K562 (cell line): ENCODE results near the gene HDHD3. TPM values are rescaled to one million over a fixed set of nuclear protein-coding genes. Genes with fewer than 3 reads are reported as not detected.
A peak's percentile ranks its signal among the peaks of the same experiment; 100 is the strongest.

Experiments used
- ASH1L ChIP-seq: fragments of 450-650 bp; IDR thresholded peaks from 2 replicates; pipeline ENCODE4 v1.6.1; 2018; ENCODE audit warnings: borderline replicate concordance, mild to moderate bottlenecking, low read depth; ENCODE audit not compliant: partially characterized antibody
- ATF7 ChIP-seq: fragments of 450-650 bp; IDR thresholded peaks from 2 replicates; pipeline ENCODE4 v1.7.1; 2014; ENCODE audit warnings: mild to moderate bottlenecking, moderate library complexity
- BCL6 ChIP-seq: fragments of 250-450 bp; sonication (Bioruptor Pico); IDR thresholded peaks from 2 replicates; pipeline ENCODE4 v1.4.0; 2020
- BCOR ChIP-seq: fragments of 450-650 bp; IDR thresholded peaks from 2 replicates; pipeline ENCODE4 v1.6.1; 2016
- CREM ChIP-seq: IDR thresholded peaks from 2 replicates; pipeline ENCODE4 v1.6.1; 2014; ENCODE audit warnings: antibody characterized with exemption, low read depth
- ESRRB ChIP-seq: fragments of 250-450 bp; sonication (Bioruptor Pico); IDR thresholded peaks from 2 replicates; pipeline ENCODE4 v1.5.0; 2020; ENCODE audit warnings: mild to moderate bottlenecking, moderate library complexity, borderline replicate concordance
- ETV1 ChIP-seq: fragments of 450-650 bp; conservative IDR thresholded peaks from 2 replicates; pipeline ENCODE4 v1.6.1; 2016; ENCODE audit warnings: missing genetic modification characterization, control low read depth, low read depth, missing compliant biosample characterization
- HMG20A ChIP-seq: fragments of 450-650 bp; formaldehyde crosslinking; conservative IDR thresholded peaks from 2 replicates; pipeline ENCODE4 v1.4.0; 2020; ENCODE audit warnings: mild to moderate bottlenecking, mixed read lengths
- KAT7 ChIP-seq: sonication (generic); formaldehyde crosslinking; IDR thresholded peaks from 2 replicates; pipeline ENCODE4 v1.8.0; 2022; ENCODE audit warnings: missing genetic modification reagents, mild to moderate bottlenecking, borderline replicate concordance
- MCM7 ChIP-seq, 2 experiments: fragments of 450-650 bp; IDR thresholded peaks; 2 replicates each; pipeline ENCODE4 v1.6.1; 2016 to 2018
- MIER1 ChIP-seq: fragments of 450-650 bp; IDR thresholded peaks from 2 replicates; pipeline ENCODE4 v1.6.1; 2016; ENCODE audit warnings: antibody characterized with exemption, mild to moderate bottlenecking, low read depth
- NCOA6 ChIP-seq: fragments of 450-650 bp; IDR thresholded peaks from 2 replicates; pipeline ENCODE4 v1.6.1; 2017; ENCODE audit warnings: mild to moderate bottlenecking
- RBM34 ChIP-seq: fragments of 200-400 bp; formaldehyde crosslinking; IDR thresholded peaks from 2 replicates; pipeline ENCODE4 v1.6.1; 2018; ENCODE audit warnings: low read length, borderline replicate concordance; ENCODE audit not compliant: insufficient read depth
- RFX7 ChIP-seq: fragments of 250-450 bp; sonication (Bioruptor Pico); IDR thresholded peaks from 2 replicates; pipeline ENCODE4 v1.5.1; 2021; ENCODE audit warnings: mild to moderate bottlenecking
- SIRT6 ChIP-seq: IDR thresholded peaks from one replicate; pipeline ENCODE4 v1.6.1; 2012; ENCODE audit warnings: low read depth, mild to moderate bottlenecking, control low read depth, inconsistent platforms, low read length, moderate library complexity
- TEAD4 ChIP-seq, 2 experiments: sonication (generic) in 1 of 2; formaldehyde crosslinking in 1 of 2; IDR thresholded peaks; 2 replicates each; pipeline versions ENCODE4 v1.6.1 to v1.8.0; 2012 to 2022; ENCODE audit warnings: borderline replicate concordance in 1 of 2, inconsistent platforms in 1 of 2, low read length in 1 of 2, mild to moderate bottlenecking in 1 of 2, missing genetic modification reagents in 1 of 2
- ZNF282 ChIP-seq: sonication (generic); formaldehyde crosslinking; IDR thresholded peaks from 2 replicates; pipeline ENCODE4 v1.8.1; 2023; ENCODE audit warnings: missing genetic modification reagents
- ZNF436 ChIP-seq: fragments of 250-450, 450-650 bp; sonication (Bioruptor Pico); formaldehyde crosslinking; IDR thresholded peaks from 2 replicates; pipeline ENCODE4 v1.7.0; 2020; ENCODE audit warnings: mild to moderate bottlenecking
- ZNF717 ChIP-seq: fragments of 250-450 bp; sonication (Bioruptor Pico); IDR thresholded peaks from 2 replicates; pipeline ENCODE4 v1.5.0; 2021
- ZNF764 ChIP-seq: fragments of 250-450 bp; sonication (Bioruptor Pico); IDR thresholded peaks from 2 replicates; pipeline ENCODE4 v1.4.0; 2020; ENCODE audit warnings: low read depth, mild to moderate bottlenecking, moderate library complexity
- ZNF766 ChIP-seq: fragments of 200-800 bp; sonication (Bioruptor generic); conservative IDR thresholded peaks from 2 replicates; pipeline ENCODE4 v1.6.1; 2016; ENCODE audit warnings: missing genetic modification characterization, missing compliant biosample characterization
- ZNF780A ChIP-seq: fragments of 250-450 bp; sonication (Bioruptor Pico); IDR thresholded peaks from 2 replicates; pipeline ENCODE4 v1.5.0; 2021; ENCODE audit warnings: mild to moderate bottlenecking
- polyA plus RNA-seq, 8 experiments: library from polyadenylated mRNA; depleted of rRNA in 4 of 8; stranded (reverse) in 5 of 8; unstranded in 3 of 8; fragments of >200 nt; fragmentation: Nextera tagmentation in 2 of 8; fragmentation: Illumina TruSeq in 1 of 8; extraction: Ambion mirVana in 2 of 8; extraction: Trizol in 1 of 8; gene quantifications; 2 replicates each; pipeline versions ENCODE4 v1.2.1 to v1.2.3, GENCODE V29; 2011 to 2014; ENCODE audit warnings: inconsistent platforms in 1 of 8, missing spikeins in 1 of 8
- total RNA-seq, 7 experiments: library from RNA; depleted of rRNA in 6 of 7; stranded (reverse); fragments of >200 nt in 6 of 7; fragmentation: Illumina TruSeq in 2 of 7; extraction: Trizol in 2 of 7; gene quantifications; 2 replicates each; pipeline versions ENCODE4 v1.2.1 to v1.2.3, GENCODE V29; 2011 to 2021; ENCODE audit warnings: low replicate concordance in 1 of 7
- TF ChIP-seq, protein P1 (sequence below): sonication (generic); formaldehyde crosslinking; IDR thresholded peaks from 2 replicates; pipeline ENCODE4 v1.8.0; 2022; ENCODE audit warnings: missing genetic modification reagents, mild to moderate bottlenecking, moderate library complexity, borderline replicate concordance
- TF ChIP-seq, protein P2 (sequence below), 2 experiments: fragments of 250-450 bp in 1 of 2; fragments of 450-650 bp in 1 of 2; sonication (Bioruptor Pico) in 1 of 2; IDR thresholded peaks; 2 replicates each; pipeline versions ENCODE4 v1.6.1 to v1.8.0; 2016 to 2021; ENCODE audit warnings: mild to moderate bottlenecking in 2 of 2, moderate library complexity in 2 of 2, missing compliant biosample characterization in 1 of 2, missing genetic modification characterization in 1 of 2
- TF ChIP-seq, protein P3 (sequence below): fragments of 250-450 bp; sonication (Bioruptor Pico); IDR thresholded peaks from 2 replicates; pipeline ENCODE4 v1.5.0; 2022; ENCODE audit warnings: mild to moderate bottlenecking
- TF ChIP-seq, protein P4 (sequence below): fragments of 450-650 bp; formaldehyde crosslinking; IDR thresholded peaks from 2 replicates; pipeline ENCODE4 v1.4.0; 2022; ENCODE audit warnings: mild to moderate bottlenecking, moderate library complexity

The HDHD3 gene
- total and polyA plus RNA-seq, 9 of the 15 experiments (the other 6 are each of a cell fraction or from before 2014, with no cell fraction given), result 1.1 to 19.1 (median 10.9) TPM

DNA sequence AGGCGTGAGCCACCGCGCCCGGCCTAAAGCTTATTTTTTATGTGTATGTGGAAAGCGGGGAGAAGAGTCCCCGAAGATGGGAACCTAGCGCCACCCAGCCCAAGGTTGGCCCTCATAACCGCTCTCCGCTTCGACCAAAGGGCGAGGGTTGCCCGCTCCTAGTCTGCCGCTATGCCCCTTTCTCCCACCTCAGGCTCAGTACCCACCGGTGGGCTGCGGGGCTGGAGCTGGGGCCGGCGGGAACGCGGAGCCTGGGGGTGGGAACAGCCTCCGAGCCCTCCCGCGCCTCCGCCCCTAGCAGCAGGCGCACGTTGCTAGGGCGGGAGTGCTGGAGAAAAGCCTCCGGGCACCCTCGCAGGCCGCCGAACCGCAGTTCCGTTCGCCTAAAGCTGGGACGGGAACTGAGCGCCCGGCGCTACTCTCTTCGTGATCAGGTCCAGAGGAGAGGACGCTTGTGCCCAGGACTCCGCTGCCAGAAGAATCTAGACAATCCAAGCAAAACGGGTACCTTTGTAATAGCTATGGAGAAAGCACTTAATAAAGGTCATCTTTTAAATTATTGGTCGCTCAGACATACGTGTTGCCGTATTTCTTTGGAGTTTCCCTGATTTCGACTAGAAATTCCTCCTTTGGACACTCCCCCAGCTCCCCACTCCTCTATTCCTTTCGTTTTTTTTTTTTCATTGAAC is 36.6 kb downstream of the HDHD3 start, which contains the start of gene WDR31 (continued):
- TF ChIP-seq, protein P1, sequence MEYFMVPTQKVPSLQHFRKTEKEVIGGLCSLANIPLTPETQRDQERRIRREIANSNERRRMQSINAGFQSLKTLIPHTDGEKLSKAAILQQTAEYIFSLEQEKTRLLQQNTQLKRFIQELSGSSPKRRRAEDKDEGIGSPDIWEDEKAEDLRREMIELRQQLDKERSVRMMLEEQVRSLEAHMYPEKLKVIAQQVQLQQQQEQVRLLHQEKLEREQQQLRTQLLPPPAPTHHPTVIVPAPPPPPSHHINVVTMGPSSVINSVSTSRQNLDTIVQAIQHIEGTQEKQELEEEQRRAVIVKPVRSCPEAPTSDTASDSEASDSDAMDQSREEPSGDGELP (CRISPR knock-in tag), result peak; percentile 85
- peak; percentile 80; the same call in 1 of the 2 replicates for TF ChIP-seq KAT7 (CRISPR knock-in tag)
- no peak for TF ChIP-seq ZNF780A (CRISPR knock-in tag)
- no peak for TF ChIP-seq SIRT6
- no peak for TF ChIP-seq ZNF282
- TF ChIP-seq MCM7 (IDR thresholded peaks at IDR 0.05), result no peak
- TF ChIP-seq ZNF764 (CRISPR knock-in tag), result no peak
- TF ChIP-seq, protein P2, sequence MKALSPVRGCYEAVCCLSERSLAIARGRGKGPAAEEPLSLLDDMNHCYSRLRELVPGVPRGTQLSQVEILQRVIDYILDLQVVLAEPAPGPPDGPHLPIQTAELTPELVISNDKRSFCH (CRISPR knock-in tag; IDR thresholded peaks at IDR 0.05), result no peak
- TF ChIP-seq, protein P2 (tag; IDR thresholded peaks at IDR 0.05), result 0 out of 2 replicates have a peak, but pooled peaks have one; percentile 13
- no peak for TF ChIP-seq RBM34
- TF ChIP-seq BCL6, result no peak
- no peak for TF ChIP-seq ETV1 (tag)
- TF ChIP-seq ATF7, result peak; percentile 70
- peak; percentile 32; the same call in 1 of the 2 replicates for TF ChIP-seq TEAD4 (IDR thresholded peaks at IDR 0.05; ENCODE audit: low read length)
- TF ChIP-seq TEAD4 (CRISPR knock-in tag; IDR thresholded peaks at IDR 0.05; ENCODE audit: borderline replicate concordance), result no peak
- no peak for TF ChIP-seq NCOA6
- TF ChIP-seq ESRRB (CRISPR knock-in tag), result no peak
- TF ChIP-seq, protein P3, sequence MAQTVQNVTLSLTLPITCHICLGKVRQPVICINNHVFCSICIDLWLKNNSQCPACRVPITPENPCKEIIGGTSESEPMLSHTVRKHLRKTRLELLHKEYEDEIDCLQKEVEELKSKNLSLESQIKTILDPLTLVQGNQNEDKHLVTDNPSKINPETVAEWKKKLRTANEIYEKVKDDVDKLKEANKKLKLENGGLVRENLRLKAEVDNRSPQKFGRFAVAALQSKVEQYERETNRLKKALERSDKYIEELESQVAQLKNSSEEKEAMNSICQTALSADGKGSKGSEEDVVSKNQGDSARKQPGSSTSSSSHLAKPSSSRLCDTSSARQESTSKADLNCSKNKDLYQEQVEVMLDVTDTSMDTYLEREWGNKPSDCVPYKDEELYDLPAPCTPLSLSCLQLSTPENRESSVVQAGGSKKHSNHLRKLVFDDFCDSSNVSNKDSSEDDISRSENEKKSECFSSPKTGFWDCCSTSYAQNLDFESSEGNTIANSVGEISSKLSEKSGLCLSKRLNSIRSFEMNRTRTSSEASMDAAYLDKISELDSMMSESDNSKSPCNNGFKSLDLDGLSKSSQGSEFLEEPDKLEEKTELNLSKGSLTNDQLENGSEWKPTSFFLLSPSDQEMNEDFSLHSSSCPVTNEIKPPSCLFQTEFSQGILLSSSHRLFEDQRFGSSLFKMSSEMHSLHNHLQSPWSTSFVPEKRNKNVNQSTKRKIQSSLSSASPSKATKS (CRISPR knock-in tag), result no peak
- TF ChIP-seq CREM, result peak; percentile 79
- TF ChIP-seq ZNF436 (CRISPR knock-in tag), result no peak
- no peak; the same call in 1 of the 2 replicates for TF ChIP-seq ZNF766 (CRISPR knock-in tag)
- TF ChIP-seq, protein P4, sequence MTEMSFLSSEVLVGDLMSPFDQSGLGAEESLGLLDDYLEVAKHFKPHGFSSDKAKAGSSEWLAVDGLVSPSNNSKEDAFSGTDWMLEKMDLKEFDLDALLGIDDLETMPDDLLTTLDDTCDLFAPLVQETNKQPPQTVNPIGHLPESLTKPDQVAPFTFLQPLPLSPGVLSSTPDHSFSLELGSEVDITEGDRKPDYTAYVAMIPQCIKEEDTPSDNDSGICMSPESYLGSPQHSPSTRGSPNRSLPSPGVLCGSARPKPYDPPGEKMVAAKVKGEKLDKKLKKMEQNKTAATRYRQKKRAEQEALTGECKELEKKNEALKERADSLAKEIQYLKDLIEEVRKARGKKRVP, result no peak
- TF ChIP-seq RFX7 (CRISPR knock-in tag), result no peak
- no peak for TF ChIP-seq ZNF717
- no peak for TF ChIP-seq ASH1L
- TF ChIP-seq BCOR, result peak; percentile 41; the same call in 1 of the 2 replicates
- no peak for TF ChIP-seq HMG20A (CRISPR knock-in tag)
- TF ChIP-seq MIER1, result peak; percentile 63; the same call in 1 of the 2 replicates
